Measurements from ENCODE around the gene SPOP.

DNA sequence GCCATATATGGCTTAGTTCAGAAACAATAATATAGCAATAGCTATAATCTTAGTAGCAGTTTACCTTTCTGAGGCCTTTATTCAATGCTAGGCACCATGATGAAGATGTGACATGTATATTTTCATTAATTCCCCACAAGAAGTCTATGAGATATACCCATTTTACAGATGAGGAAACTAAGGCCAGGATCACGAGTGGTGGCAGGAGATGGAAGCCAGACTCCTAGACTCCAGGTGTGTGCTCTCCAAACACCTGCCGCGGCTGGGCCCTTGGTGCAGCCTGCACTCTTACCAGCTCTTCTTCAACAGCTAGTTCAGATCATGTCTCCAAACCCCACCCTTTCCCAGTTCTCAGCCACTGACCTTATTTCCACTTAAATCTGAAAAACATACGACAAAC, 87.0 kb downstream of the SPOP start:
- TF ChIP-seq, protein P1, sequence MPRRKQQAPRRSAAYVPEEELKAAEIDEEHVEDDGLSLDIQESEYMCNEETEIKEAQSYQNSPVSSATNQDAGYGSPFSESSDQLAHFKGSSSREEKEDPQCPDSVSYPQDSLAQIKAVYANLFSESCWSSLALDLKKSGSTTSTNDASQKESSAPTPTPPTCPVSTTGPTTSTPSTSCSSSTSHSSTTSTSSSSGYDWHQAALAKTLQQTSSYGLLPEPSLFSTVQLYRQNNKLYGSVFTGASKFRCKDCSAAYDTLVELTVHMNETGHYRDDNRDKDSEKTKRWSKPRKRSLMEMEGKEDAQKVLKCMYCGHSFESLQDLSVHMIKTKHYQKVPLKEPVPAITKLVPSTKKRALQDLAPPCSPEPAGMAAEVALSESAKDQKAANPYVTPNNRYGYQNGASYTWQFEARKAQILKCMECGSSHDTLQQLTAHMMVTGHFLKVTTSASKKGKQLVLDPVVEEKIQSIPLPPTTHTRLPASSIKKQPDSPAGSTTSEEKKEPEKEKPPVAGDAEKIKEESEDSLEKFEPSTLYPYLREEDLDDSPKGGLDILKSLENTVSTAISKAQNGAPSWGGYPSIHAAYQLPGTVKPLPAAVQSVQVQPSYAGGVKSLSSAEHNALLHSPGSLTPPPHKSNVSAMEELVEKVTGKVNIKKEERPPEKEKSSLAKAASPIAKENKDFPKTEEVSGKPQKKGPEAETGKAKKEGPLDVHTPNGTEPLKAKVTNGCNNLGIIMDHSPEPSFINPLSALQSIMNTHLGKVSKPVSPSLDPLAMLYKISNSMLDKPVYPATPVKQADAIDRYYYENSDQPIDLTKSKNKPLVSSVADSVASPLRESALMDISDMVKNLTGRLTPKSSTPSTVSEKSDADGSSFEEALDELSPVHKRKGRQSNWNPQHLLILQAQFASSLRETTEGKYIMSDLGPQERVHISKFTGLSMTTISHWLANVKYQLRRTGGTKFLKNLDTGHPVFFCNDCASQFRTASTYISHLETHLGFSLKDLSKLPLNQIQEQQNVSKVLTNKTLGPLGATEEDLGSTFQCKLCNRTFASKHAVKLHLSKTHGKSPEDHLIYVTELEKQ (tag by site-specific recombination; IDR thresholded peaks at IDR 0.05; ENCODE audit: borderline replicate concordance), result no peak
- TF ChIP-seq ZBTB8A (tag by site-specific recombination; IDR thresholded peaks at IDR 0.05) (no peak), ZNF544 (tag by site-specific recombination; IDR thresholded peaks at IDR 0.05) (no peak)
- TF ChIP-seq, protein P2, sequence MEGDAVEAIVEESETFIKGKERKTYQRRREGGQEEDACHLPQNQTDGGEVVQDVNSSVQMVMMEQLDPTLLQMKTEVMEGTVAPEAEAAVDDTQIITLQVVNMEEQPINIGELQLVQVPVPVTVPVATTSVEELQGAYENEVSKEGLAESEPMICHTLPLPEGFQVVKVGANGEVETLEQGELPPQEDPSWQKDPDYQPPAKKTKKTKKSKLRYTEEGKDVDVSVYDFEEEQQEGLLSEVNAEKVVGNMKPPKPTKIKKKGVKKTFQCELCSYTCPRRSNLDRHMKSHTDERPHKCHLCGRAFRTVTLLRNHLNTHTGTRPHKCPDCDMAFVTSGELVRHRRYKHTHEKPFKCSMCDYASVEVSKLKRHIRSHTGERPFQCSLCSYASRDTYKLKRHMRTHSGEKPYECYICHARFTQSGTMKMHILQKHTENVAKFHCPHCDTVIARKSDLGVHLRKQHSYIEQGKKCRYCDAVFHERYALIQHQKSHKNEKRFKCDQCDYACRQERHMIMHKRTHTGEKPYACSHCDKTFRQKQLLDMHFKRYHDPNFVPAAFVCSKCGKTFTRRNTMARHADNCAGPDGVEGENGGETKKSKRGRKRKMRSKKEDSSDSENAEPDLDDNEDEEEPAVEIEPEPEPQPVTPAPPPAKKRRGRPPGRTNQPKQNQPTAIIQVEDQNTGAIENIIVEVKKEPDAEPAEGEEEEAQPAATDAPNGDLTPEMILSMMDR (tag by site-specific recombination; IDR thresholded peaks at IDR 0.05), result no peak
